HG02852 (cell line): ENCODE data around the gene LRRD1.
A peak's percentile ranks its signal among the peaks of the same experiment; 100 is the strongest.
"Not testable (repeated sequence)": the region's sequence is repeated elsewhere in the genome, so short reads cannot be mapped to it uniquely, and the experiment has no call there.

Source experiments
- ATAC-seq: cut with Tn5 transposase; IDR thresholded peaks from one replicate; pipeline ENCODE4 v1.9.1; 2021; ENCODE audit warnings: mild to moderate bottlenecking, moderate library complexity; ENCODE audit not compliant: unreplicated experiment

The LRRD1 gene

DNA sequence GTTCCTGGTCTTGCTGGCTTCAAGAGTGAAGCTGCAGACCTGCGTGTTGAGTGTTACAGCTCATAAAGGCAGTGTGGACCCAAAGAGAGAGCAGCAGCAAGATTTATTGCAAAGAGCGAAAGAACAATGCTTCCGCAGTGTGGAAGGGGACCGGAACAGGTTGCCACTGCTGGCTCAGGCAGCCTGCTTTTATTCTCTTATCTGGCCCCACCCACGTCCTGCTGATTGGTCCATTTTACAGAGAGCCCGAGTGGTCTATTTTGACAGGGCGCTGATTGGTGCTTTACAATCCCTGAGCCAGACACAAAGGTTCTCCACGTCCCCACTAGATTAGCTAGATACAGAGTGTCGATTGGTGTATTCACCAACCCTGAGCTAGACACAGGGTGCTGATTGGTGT is 36.2 kb downstream of the LRRD1 start:
- not testable (repeated sequence) for ATAC-seq

DNA sequence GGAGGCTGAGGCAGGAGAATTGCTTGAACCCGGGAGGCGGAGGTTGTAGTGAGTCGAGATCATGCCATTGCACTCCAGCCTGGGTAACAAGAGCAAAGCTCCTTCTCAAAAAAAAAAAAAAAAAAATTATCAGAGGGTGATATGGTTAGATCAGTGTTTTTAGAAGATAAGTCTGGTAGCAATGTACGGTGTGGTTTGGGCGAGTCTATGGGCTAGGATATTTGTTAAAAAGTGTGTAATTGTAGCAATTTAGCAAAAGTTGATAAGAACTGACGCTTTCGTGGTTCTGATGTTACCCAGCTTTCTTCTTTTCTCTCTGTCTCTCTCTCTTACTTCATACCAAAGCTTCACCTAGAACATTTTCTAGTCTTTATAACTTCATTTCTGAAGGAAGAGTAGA is 37.8 kb downstream of the LRRD1 start:
- ATAC-seq = no peak

DNA sequence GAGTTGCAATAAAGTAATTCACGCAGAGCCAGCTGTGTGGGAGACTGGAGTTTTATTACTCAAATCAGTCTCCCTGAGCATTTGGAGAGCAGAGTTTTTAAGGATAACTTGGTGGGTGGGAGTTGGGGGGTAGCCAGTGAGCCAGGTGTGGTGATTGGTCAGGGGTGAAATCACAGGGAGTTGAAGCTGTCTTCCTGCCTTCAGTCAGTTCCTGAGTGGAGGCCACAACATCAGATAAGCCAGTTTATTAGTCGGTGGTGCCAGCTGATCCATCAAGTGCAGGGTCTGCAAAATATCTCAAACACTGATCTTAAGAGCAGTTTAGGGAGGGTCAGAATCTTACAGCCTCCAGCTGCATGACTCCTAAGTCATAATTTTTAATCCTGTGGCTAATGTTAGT is 41.4 kb downstream of the LRRD1 start:
- no peak for ATAC-seq

DNA sequence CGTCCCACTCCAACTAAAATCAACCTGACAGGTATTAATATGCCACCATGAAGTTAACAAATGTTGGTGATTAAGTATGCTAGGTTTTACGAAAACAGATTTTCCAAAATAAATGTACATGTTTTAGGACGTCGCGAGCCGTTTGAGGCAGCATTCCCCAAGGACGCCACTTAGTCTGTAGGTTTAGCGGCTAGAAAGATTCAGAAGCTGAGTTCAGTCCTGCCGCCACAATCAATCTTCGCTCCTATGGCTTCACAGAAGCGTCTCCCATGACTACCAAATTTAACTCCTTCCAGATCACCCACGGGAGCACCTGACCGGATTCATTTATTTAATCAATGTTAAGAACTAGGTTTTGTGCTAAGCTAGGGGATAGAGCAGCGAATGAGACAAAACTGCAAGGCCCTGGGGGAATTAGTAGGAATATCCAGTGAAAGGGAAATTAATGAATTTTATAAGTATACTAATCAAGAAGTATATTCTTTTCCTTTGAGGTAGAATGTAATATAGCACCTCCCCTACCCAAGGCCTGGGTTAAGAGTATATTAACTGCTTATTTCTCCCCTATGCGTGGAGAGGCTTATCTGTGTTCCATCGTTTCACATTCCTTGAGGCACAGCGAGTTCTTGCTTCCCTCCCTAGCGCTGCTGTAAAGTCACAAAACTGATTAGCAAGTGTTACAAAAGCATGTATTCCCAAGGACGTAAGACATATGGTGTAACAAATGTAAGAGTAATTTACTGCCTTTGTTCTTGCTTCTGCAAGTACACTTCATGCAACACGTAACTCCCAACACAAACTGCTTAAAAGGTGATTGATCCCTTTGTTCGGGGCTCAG is 43.7 kb downstream of the LRRD1 start:
- ATAC-seq = no peak

DNA sequence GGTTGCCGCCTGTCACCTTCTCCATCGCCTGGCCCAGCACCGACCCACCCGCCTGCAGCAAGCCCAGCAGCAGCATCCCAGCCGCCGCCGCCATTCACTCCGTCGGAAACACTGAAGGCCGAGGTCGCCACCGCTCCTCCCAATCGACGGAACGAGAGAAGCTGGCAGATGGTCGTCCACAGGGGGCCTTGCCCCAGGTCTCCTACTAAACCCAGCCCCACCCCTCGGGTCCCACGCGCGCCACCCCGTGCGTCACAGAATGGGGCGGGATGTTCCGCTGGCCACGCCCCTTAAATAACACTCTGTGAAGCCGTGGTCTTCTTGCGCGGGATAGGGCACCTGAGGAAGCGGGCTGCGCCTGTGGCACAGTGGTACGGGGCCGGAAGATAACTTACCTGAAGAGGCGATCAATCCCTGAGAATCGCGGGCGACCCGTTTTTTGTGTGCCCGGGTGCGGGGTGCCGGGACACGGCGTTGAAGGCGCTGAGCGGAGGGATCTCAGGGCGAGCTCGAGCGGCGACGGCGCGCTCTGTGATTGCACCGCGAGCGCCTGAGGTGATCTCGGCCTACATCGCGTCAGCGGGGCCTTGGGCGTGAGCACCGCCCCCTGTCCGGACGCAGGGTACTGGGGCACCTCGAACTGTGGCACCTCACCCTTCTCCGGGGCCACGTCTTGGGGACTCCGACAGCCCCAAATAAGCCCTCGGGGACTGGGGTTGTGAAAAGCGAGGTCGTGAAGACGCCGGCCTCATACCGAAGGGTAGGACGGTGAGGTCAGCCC is 44.5 kb downstream of the LRRD1 start, which contains the start of gene CYP51A1:
TSS of gene CYP51A1 (minus strand) at position 207 of the 781 bp plus-strand sequence. CDS start at position 94, 113 bp downstream.
- ATAC-seq = peak; percentile 87

DNA sequence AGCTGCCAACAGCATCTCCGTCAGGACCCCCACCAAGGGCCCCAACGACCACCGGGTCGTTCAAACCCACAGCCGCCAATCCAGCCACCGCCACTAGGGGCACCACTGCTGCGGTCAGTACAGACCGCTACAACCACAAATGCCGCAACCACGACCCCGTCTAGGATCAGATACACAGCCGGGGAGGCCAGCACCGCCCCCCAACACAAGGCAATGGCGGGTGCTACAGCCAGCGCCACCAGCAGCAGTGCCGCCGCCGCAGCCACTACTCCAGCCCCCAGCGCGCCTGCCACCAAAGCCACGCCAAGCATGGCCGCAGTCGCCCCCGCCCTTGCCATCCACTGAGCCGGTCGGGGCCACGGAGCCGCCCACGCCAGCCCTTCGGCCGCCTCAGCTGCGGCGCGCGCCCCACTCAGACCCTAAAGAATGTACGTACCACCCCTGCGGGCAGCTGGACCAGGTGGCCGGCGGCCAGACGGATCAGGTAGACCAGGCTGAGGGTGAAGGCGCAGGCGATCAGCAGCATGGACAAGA is 45.1 kb downstream of the LRRD1 start:
- ATAC-seq = peak; percentile 26

DNA sequence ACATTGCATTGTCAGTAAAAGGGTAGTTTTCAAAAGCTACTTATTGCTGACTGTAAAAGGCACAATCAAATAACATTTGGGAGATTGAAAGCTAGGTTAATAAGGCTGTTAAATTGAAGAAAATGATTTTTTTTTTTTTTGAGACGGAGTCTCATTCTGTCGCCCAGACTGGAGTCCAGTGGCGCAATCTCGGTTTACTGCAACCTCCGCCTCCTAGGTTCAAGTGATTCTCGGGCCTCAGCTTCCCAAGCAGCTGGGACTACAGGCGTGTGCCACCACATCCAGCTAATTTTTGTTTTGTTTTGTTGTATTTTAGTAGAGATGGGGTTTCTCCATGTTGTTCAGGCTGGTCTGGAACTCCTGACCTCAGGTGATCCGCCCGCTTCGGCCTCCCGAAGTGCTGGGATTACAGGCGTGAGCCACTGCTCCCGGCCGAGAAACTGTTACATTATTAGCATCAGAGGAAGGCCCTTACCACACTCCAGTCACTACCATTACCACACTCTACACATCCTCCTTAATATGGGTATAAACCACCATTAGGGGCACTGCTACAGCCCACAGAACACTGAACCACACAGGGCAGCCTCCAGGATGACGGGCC is 45.7 kb downstream of the LRRD1 start:
- ATAC-seq = peak; percentile 8

DNA sequence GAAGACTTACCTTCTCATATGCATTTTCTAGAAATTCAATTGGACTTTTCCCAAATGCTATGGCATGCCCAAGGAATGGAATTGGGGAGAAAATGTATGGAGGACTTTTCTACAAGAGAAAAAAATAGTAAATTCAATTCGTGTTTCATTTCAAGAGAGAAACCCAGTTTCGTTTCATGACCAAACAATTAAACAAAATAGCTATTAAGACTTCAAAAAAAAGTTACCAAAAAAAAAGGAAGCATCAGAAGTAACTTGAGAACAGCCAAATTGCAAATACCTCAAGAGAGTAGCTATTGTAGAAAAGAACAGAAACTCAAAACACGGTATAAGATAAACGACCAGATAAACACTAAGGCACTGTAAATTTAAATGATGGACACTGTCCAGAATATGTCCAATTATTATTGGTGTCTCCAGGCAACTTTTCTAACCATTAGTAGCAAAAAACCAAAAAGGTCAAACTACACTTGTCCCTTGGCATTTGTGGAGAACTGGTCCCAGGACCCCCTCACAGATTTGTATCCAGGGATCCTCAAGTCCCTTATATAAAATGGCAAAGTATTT is 47.1 kb downstream of the LRRD1 start:
- no peak for ATAC-seq

DNA sequence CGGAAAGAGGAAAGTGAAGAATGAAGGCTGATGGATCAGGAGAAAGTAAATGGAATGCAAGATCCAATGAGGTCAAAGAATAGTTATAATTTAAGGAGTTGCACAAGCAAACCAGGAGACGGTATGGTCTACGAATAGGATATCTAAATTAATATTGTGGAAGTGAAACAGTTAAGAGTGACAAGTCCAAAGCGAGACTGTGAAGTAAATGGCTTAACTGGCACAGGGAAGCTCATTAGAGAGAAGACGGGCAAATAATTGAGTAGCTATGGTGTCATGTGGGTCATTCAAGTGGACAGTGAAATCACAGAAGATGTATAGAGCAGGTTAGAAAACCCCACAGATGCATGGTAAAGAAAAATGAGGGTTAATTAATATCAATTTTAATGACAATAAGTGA is 47.8 kb downstream of the LRRD1 start:
- ATAC-seq = no peak

DNA sequence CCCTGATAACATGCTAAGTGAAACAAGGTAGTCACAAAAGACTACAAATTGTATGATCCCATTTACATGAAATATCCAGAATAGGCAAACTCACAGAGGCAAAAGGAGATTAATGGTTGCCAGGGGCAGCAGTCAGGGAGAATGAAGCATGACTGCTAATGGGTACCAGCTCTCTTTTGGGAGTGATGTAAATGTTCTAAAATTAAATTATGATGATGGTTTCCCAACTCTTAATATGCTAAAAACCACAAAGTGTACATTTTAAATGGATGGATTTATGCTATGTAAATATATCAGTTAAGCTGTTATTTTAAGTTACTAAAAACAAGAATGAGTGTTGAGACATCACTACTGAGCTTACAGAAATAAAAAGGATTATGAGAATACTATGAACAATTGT is 57.3 kb downstream of the LRRD1 start:
- no peak for ATAC-seq

DNA sequence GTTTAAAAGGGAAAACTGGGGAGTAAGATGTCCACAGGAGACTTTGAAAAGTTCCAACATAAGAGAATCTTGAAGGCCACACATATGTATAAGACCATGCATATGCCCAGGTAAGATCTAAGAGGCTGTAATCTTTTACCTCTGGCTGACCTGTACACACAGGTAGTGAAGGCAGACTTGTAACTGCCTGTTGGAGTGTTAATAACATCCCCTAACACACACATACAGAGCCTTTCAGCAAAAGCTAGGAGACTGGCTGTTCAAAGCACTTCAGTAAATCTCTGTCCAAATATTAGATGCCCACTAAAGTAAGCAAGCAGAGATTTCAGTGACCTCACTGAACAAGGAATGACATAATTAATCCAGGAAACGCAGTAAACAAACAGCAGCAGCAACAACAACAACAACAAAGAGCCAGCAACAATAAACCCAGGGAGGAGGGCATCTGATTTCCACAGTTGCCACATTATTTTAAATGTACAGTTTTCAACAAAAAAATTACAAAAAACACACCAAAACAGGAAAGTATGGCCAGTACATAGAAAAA is 59.7 kb downstream of the LRRD1 start:
- no peak for ATAC-seq

DNA sequence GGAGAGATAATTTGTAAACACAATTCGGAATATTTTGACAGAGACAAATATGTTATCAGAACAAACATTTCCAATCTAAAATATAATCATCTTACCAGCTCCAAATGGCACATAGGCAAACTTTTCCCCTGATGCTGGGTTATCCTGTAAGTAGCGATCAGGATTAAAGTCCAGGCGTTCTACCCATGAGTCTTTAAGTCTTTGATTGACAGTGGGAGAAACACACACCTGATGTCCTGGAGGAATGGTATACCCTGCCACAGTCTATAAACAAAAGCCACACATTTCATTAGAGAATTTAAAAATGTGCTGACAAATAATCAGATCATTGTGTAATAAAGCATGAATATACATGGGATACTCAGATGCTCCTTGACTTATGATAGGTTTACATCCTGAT is 62.0 kb downstream of the LRRD1 start:
- no peak for ATAC-seq

DNA sequence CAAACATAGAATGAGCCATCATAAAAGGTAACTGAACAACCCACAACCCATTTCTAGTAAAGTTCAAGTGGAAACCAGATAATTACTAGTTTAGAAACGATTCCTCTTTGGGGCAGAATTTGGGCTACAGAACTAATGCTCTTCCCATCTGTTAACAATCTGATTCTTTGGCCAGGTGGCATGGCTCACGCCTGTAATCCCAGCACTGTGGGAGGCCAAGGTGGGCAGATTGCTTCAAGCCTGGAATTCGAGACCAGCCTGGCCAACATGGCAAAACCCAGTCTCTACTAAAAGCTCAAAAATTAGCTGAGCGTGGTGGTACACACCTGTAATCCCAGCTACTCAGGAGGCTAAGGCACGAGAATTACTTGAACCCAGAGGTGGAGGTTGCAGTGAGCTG is 63.1 kb downstream of the LRRD1 start:
- no peak for ATAC-seq

DNA sequence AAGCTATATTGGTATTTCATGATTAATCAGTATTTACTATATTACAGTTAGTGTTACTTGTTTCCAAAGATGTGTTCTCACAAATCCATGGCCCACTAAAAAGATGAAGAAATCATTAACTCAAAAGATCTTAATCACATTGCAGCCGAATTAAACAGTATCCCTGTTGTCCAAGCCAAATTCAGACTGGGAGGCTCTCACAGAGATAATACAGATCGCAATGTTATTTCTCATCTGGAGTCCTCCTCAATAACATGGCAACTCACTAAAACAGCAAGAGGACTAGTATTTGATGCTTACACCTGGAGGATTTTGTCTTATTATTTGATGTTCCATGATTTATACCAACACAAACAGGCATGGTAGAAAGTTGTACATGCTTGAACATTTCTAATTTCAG is 68.1 kb downstream of the LRRD1 start:
- no peak for ATAC-seq

DNA sequence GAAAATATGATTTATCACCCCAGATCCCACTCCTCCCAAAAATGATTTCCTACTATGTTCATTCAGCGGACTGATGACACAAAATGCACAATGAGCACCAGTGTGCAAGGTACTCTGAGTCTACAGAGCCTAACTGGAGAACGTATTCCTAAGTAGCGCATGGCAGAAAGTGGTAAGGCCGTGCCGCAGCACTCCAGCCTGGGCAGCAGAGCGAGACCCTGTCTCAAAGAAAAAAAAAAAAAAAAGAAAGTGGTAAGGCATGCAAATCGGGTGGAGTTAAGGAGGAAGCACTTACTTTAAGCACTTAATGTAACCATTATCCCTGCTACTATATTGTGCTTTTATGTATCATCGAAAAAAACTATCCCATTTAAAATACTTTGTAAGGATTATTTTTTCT is 70.1 kb downstream of the LRRD1 start:
- ATAC-seq = no peak

DNA sequence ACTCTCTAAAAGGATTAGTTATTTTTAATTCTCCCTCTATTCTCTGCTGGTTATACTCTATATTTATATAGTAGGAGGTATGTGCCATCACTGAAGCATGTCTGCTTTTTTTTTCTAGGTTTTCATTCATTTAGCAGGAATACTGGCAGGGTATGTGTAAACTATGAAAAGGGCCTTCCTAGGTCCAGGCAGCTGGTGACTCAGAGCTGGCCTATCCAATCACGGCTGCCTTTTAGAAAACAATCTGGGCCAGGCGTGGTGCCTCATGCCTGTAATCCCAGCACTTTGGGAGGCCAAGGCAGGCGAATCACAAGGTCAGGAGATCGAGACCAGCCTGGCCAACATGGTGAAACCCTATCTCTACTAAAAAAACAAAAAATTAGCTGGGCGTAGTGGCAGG is 76.1 kb downstream of the LRRD1 start:
- not testable (repeated sequence) for ATAC-seq

DNA sequence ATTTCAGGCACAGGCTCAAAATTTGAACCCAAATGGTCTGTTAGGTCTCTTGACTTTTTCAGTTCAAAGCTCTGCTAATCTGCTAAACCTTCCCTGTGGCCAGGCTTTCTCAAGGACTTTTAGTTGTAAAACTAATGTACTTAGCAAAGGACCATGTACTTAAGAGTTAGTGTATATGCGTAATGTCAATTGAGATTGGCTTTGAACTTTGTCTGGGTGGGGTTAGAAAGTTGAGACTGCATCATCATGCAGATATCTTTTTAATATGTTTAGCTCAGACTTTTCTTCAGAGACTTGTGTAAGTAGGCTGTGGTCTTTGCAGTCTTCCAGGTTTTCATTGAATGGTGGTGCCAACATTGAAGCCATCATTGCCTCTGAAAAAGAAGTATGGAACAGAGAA is 78.4 kb downstream of the LRRD1 start:
- no peak for ATAC-seq

DNA sequence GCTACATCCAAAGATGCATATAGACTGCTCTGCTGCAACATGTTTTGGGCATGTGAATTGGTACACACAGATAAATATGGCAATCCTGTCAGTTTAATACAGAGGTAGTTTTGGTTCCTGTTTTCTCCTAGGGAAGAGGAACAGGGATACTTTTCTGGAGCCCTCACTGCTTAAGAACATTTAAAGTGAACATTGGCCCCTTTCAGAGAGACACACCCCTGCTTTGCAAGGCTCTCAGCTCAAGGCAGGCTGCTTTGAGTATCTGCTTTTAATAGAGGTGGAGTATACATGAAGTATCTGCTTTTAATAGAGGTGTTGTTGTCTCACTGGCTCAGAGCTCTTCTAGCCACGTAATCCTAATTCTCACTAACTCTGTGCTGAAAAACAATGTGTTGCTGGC is 83.6 kb downstream of the LRRD1 start:
- no peak for ATAC-seq
